Mesenchymal stem cell (in vitro differentiated cells and primary cell): ENCODE measurements around the gene ZNF511.

ENCODE experiments used
- DNase-seq: peaks from one replicate; pipeline ENCODE4 v3.0.0-alpha.2; 2013
- H2AFZ ChIP-seq: one replicate; pipeline ENCODE4 v1.6.1; 2013; ENCODE audit warnings: low read depth, mild to moderate bottlenecking, control low read depth, inconsistent platforms, low read length, moderate library complexity
- H2AK5ac ChIP-seq: 2 replicates; pipeline ENCODE4 v1.6.1; 2013; ENCODE audit warnings: low read length, moderate library complexity, mild to moderate bottlenecking, inconsistent platforms; ENCODE audit not compliant: severe bottlenecking
- H2BK120ac ChIP-seq: one replicate; pipeline ENCODE4 v1.6.1; 2013; ENCODE audit warnings: low read depth, mild to moderate bottlenecking, inconsistent platforms, low read length, moderate library complexity
- H2BK12ac ChIP-seq, 2 experiments: one replicate each; pipeline ENCODE4 v1.6.1; 2013; ENCODE audit warnings: inconsistent platforms in 2 of 2, low read length in 2 of 2, mild to moderate bottlenecking in 2 of 2, moderate library complexity in 2 of 2, control low read depth in 1 of 2
- H2BK15ac ChIP-seq: one replicate; pipeline ENCODE4 v1.6.1; 2013; ENCODE audit warnings: mild to moderate bottlenecking, low read depth, inconsistent platforms; ENCODE audit not compliant: poor library complexity, severe bottlenecking
- H2BK5ac ChIP-seq: 2 replicates; pipeline ENCODE4 v1.6.1; 2013; ENCODE audit warnings: low read depth, mild to moderate bottlenecking, low read length, control low read depth, inconsistent platforms; ENCODE audit not compliant: poor library complexity, severe bottlenecking
- H3K14ac ChIP-seq, 2 experiments: one replicate each; pipeline ENCODE4 v1.6.1; 2013; ENCODE audit warnings: inconsistent platforms in 2 of 2, low read length in 2 of 2, control low read depth in 1 of 2, mild to moderate bottlenecking in 1 of 2, moderate library complexity in 1 of 2
- H3K18ac ChIP-seq, 2 experiments: one replicate each; pipeline ENCODE4 v1.6.1; 2013; ENCODE audit warnings: inconsistent platforms in 2 of 2, low read length in 2 of 2, control low read depth in 1 of 2, low read depth in 1 of 2, mild to moderate bottlenecking in 1 of 2
- H3K23ac ChIP-seq, 2 experiments: one replicate each; pipeline ENCODE4 v1.6.1; 2013; ENCODE audit warnings: inconsistent platforms in 2 of 2, low read length in 2 of 2, mild to moderate bottlenecking in 2 of 2, moderate library complexity in 2 of 2, control low read depth in 1 of 2
- H3K27ac ChIP-seq: 2 replicates; pipeline ENCODE4 v1.5.1; 2013; ENCODE audit warnings: mild to moderate bottlenecking, moderate library complexity, low read length, control low read depth, inconsistent platforms; ENCODE audit not compliant: poor library complexity, severe bottlenecking
- H3K27me3 ChIP-seq, 2 experiments: 2 replicates each; pipeline versions ENCODE4 v1.6.1 to v1.7.0; 2013; ENCODE audit warnings: low read length in 2 of 2, mild to moderate bottlenecking in 2 of 2, moderate library complexity in 2 of 2, control low read depth in 1 of 2, inconsistent platforms in 1 of 2; ENCODE audit not compliant: control insufficient read depth in 1 of 2, insufficient read depth in 1 of 2
- H3K36me3 ChIP-seq, 2 experiments: 2 replicates each; pipeline versions ENCODE4 v1.6.1 to v1.7.0; 2013; ENCODE audit warnings: low read length in 2 of 2, control low read depth in 1 of 2, inconsistent platforms in 1 of 2, low read depth in 1 of 2, mild to moderate bottlenecking in 1 of 2; ENCODE audit not compliant: insufficient read depth in 2 of 2, control insufficient read depth in 1 of 2
- H3K4ac ChIP-seq, 2 experiments: one replicate each; pipeline ENCODE4 v1.6.1; 2013; ENCODE audit warnings: inconsistent platforms in 2 of 2, low read length in 2 of 2, mild to moderate bottlenecking in 2 of 2, moderate library complexity in 2 of 2, control low read depth in 1 of 2, low read depth in 1 of 2
- H3K4me1 ChIP-seq: 2 replicates; pipeline ENCODE4 v1.6.1; 2013; ENCODE audit warnings: low read depth, low read length, control low read depth; ENCODE audit not compliant: control insufficient read depth, insufficient read depth
- H3K4me2 ChIP-seq: 2 replicates; pipeline ENCODE4 v1.6.1; 2013; ENCODE audit warnings: low read length, mild to moderate bottlenecking, inconsistent platforms; ENCODE audit not compliant: poor library complexity, severe bottlenecking
- H3K4me3 ChIP-seq, 2 experiments: 2 replicates each; pipeline versions ENCODE4 v1.5.1 to v1.7.0; 2013; ENCODE audit warnings: low read length in 2 of 2, mild to moderate bottlenecking in 2 of 2, control low read depth in 1 of 2, low read depth in 1 of 2; ENCODE audit not compliant: insufficient read depth in 1 of 2
- H3K79me1 ChIP-seq: replicated peaks from 2 replicates; pipeline ENCODE4 v1.6.1; 2013; ENCODE audit warnings: mild to moderate bottlenecking, control low read depth, low read length, inconsistent platforms; ENCODE audit not compliant: poor library complexity, severe bottlenecking
- H3K9ac ChIP-seq: 2 replicates; pipeline ENCODE4 v1.7.0; 2013; ENCODE audit warnings: mild to moderate bottlenecking, low read length, moderate library complexity
- H3K9me3 ChIP-seq: 2 replicates; pipeline ENCODE4 v1.7.0; 2013; ENCODE audit warnings: mild to moderate bottlenecking, low read length; ENCODE audit not compliant: control insufficient read depth
- H4K8ac ChIP-seq: one replicate; pipeline ENCODE4 v1.6.1; 2013; ENCODE audit warnings: inconsistent platforms, mild to moderate bottlenecking, low read length, moderate library complexity
- H4K91ac ChIP-seq: one replicate; pipeline ENCODE4 v1.6.1; 2013; ENCODE audit warnings: mild to moderate bottlenecking, low read length, inconsistent platforms
- WGBS: methylation state at CpG from one replicate; pipeline ENCODE4 v1.1.7; 2013; ENCODE audit warnings: mixed read lengths; 5-methylcytosine and 5-hydroxymethylcytosine counted together

The ZNF511 gene

DNA sequence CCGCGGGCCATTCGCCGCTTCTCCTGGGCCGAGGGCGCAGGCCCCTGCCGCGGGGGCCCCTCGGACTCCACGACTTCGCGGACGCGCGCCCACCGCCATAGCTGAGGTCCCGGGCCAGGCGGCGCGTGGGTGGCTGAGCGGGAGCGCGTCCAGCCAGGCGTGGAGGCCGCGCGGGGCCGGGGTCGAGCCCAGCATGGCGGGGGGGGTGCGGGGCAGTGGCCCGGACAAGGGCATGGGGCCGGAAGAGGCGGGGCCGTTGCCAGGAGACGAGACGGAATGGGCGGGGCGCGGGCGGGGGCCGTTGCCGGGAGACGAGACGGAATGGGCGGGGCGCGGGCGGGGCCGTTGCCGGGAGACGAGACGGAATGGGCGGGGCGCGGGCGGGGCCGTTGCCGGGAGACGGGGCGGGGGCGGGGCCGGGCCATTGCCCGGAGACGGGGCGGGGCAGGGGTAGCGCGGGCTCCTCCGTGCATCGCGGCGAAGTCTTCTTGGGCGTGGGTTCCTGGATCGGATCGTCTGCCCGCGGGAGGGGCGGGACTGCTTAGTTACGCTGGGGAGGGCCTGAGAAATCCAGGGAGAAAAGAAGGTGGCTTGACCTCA is 46.9 kb upstream of the ZNF511 start:
- Histone ChIP-seq H3K79me1 (no peaks in the 10 kb centered on the region), H3K4me1 (peaks cover 48% of the 10 kb centered on the region), H3K9ac (peak overlapping the region; percentile 65), H2BK15ac (peak overlapping the region; percentile 71), H2BK12ac (no peak overlapping the region), H3K27me3 (no peaks in the 10 kb centered on the region), H4K8ac (peak overlapping the region; percentile 98), H3K4ac (peak overlapping the region in 1 of 2 experiments; percentile 94), H3K9me3 (no peaks in the 10 kb centered on the region), H2AFZ (peak overlapping the region; percentile 68), H3K23ac (peak overlapping the region in 1 of 2 experiments; percentile 17), H3K27ac (no peak overlapping the region), H3K14ac (peak overlapping the region; percentile 79 to 85), H2AK5ac (no peak overlapping the region), H4K91ac (peak overlapping the region; percentile 97), H3K18ac (peak overlapping the region; percentile 97), H3K4me3 (peak overlapping the region; percentile 78 to 81), H3K36me3 (peaks cover 0 to 11% of the 10 kb centered on the region in 2 experiments), H2BK5ac (no peak overlapping the region), H3K4me2 (peak overlapping the region; percentile 84), H2BK120ac (peak overlapping the region; percentile 93)
- WGBS = 2% methylated on average over 36 of the region's 79 CpGs
- peak; percentile 56 for DNase-seq

GRCh38 chr10:133262696-133263095 is 46.0 kb upstream of the ZNF511 start:
- no peak overlapping the region for H3K23ac ChIP-seq
- H3K9me3 ChIP-seq = no peaks in the 10 kb centered on the region
- no peaks in the 10 kb centered on the region for H3K79me1 ChIP-seq
- peak overlapping the region; percentile 55 for H3K9ac ChIP-seq
- H3K4me2 ChIP-seq = no peak overlapping the region
- H4K91ac ChIP-seq = no peak overlapping the region
- H3K27me3 ChIP-seq = no peaks in the 10 kb centered on the region
- WGBS = 88% methylated on average over 14 of the region's 14 CpGs
- peaks cover 42% of the 10 kb centered on the region for H3K4me1 ChIP-seq
- no peak for DNase-seq
- H2BK15ac ChIP-seq = no peak overlapping the region
- no peak overlapping the region for H2BK12ac ChIP-seq
- H3K36me3 ChIP-seq = peaks cover 0 to 20% of the 10 kb centered on the region in 2 experiments
- H3K4me3 ChIP-seq = no peak overlapping the region
- peak overlapping the region in 1 of 2 experiments; percentile 6 for H3K14ac ChIP-seq
- no peak overlapping the region for H3K18ac ChIP-seq
- H3K4ac ChIP-seq = no peak overlapping the region
- H4K8ac ChIP-seq = no peak overlapping the region
- H2BK5ac ChIP-seq = no peak overlapping the region
- H2BK120ac ChIP-seq = no peak overlapping the region
- H2AK5ac ChIP-seq = no peak overlapping the region
- H2AFZ ChIP-seq = no peak overlapping the region
- H3K27ac ChIP-seq = no peak overlapping the region

GRCh38 chr10:133263674-133264073 is 45.0 kb upstream of the ZNF511 start:
- H3K79me1 ChIP-seq = no peaks in the 10 kb centered on the region

GRCh38 chr10:133264461-133264860 is 44.3 kb upstream of the ZNF511 start:
- H3K18ac ChIP-seq = no peak overlapping the region
- no peaks in the 10 kb centered on the region for H3K27me3 ChIP-seq
- H3K9ac ChIP-seq = no peak overlapping the region
- H4K8ac ChIP-seq = no peak overlapping the region
- H3K4me3 ChIP-seq = no peak overlapping the region
- no peak for DNase-seq
- 85% methylated on average over 9 of the region's 9 CpGs for WGBS
- H3K23ac ChIP-seq = no peak overlapping the region
- H3K4ac ChIP-seq = no peak overlapping the region
- H3K79me1 ChIP-seq = no peaks in the 10 kb centered on the region
- no peak overlapping the region for H2AFZ ChIP-seq
- H3K9me3 ChIP-seq = no peaks in the 10 kb centered on the region
- H2BK120ac ChIP-seq = no peak overlapping the region
- H2BK12ac ChIP-seq = no peak overlapping the region
- peaks cover 28% of the 10 kb centered on the region for H3K4me1 ChIP-seq
- no peak overlapping the region for H2BK15ac ChIP-seq
- no peak overlapping the region for H3K27ac ChIP-seq
- H3K4me2 ChIP-seq = no peak overlapping the region
- H3K36me3 ChIP-seq = peaks cover 0 to 37% of the 10 kb centered on the region in 2 experiments
- no peak overlapping the region for H2AK5ac ChIP-seq
- no peak overlapping the region for H2BK5ac ChIP-seq
- no peak overlapping the region for H3K14ac ChIP-seq
- H4K91ac ChIP-seq = no peak overlapping the region

More at GRCh38 chr10:133263674-133264073, 45.0 kb upstream of the ZNF511 start:
- no peak overlapping the region for H3K4me3 ChIP-seq
- H2AK5ac ChIP-seq = no peak overlapping the region
- H2BK120ac ChIP-seq = no peak overlapping the region
- no peak overlapping the region for H3K23ac ChIP-seq
- no peak overlapping the region for H2BK5ac ChIP-seq
- H3K27ac ChIP-seq = no peak overlapping the region
- no peaks in the 10 kb centered on the region for H3K9me3 ChIP-seq
- H2BK12ac ChIP-seq = no peak overlapping the region
- no peaks in the 10 kb centered on the region for H3K27me3 ChIP-seq
- peaks cover 0 to 29% of the 10 kb centered on the region in 2 experiments for H3K36me3 ChIP-seq
- peak overlapping the region; percentile 54 for H2BK15ac ChIP-seq
- peak overlapping the region; percentile 82 for H4K91ac ChIP-seq
- H3K18ac ChIP-seq = no peak overlapping the region
- no peak overlapping the region for H4K8ac ChIP-seq
- H3K4me2 ChIP-seq = no peak overlapping the region
- 85% methylated on average over 9 of the region's 10 CpGs for WGBS
- H3K9ac ChIP-seq = no peak overlapping the region
- no peak overlapping the region for H2AFZ ChIP-seq
- H3K14ac ChIP-seq = no peak overlapping the region
- peaks cover 35% of the 10 kb centered on the region for H3K4me1 ChIP-seq
- H3K4ac ChIP-seq = no peak overlapping the region
- no peak for DNase-seq
